NCI-H446 (cell line): Measurements from ENCODE around the gene MTHFS.
A peak's percentile ranks its signal among the peaks of the same experiment; 100 is the strongest.

Source experiments
- DNase-seq, 2 experiments: peaks; one replicate each; lab custom pipeline; 2025; lab: John Stamatoyannopoulos, UW

The MTHFS gene

DNA sequence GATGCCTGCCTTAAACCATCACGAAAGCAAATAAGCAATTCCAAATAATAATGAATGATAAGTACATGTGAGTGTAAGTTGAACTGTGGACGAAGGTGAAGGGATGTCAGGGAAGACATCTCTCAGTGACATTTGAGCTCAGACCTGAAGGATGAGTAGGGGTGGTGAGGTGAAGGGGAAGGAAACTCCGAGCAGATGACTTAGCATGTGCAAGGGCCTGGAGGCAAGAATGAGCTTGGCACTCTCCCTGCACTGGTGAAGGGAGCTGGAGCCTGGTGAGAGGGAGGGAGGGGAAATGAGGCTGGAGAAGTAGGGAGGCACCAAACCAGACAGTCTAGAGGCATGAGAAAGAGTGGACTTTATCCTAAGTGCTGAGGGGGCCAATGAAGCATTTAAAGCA is 84.3 kb downstream of the MTHFS start:
- peak in 1 of 2 experiments; percentile 7 for DNase-seq

DNA sequence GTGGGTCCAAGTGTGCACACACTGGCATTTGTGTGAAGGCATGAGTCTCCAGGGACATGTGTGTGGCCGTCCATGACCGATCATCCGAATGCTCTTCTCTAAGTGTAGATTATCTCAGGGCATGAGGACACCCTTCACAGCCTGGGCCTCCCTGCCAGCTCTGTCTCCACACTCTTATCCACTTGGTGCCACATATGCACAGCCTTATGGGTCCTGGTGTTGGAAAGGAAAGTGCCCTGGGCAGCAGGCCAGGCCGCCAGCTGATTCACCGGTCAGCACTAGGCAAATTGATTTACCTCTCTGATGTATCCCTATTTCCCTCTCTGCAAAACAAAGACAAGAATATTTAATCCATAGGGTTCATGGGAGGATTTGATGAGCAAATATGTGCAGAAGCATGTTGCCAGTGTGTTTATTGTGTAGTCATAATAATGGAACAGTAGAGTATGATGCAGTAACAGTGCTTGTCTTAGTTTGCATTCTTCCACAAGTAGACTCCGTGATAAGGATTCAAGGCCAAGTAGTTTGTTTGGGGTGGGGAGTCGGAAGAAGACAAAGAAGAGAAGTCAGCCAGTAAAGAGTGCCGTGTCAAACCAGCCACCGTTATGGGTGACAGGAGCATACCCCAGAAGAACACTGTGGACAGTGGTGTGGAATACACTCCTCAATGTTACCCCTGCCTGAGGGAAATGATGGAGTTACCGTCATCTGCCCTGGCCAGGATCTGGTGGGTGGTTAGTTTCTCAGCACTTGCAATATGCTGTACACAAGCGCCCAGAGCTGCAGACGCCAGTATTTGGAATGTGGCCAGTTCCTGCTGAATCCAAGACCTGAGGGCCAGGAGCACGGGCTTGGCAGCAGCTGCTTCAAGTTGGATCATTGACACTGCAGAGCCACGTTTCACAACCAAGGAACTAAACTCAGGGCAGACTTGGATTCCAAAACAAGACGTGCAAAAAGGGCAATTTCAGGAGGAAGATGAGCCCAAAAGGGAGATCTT is 85.1 kb downstream of the MTHFS start:
- DNase-seq = peak; percentile 82 to 93

DNA sequence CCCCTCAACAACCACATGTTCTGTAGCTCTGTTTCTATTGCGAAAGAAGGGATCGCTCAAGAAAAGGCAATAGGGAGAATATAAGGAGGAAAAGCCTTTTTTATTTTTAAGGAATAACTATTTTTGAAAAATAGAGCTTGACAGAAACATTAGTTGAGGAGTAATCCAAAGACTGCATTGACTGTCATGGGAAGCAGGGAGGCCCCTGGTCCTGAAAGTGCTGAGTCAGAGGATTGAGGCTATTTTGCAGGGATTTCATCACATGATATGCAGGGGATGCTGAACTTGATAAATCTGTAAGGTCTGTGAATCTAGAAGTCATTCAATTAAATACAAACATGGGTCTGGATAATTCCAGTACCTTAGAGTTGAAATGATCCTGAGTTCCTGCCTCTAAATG is 92.0 kb downstream of the MTHFS start:
- DNase-seq = no peak

DNA sequence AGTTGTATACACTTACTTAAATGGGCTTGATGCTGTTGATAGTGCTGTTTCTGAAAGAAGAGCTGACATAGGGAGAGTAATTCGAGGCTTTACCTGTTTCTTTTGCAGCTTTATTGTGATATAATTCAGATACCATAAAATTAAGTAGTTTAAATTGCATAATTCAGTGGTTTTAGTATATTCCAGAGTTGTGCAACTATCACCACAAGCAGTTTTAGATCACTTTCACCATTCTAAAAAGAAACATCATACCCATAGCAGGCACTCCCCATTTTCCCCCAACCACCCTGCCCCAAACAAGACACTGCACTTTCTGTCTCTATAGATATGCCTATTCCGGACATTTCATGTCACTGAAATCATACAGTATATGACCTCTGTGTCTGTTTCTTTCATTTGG is 98.5 kb downstream of the MTHFS start:
- DNase-seq = no peak
